ENCODE data around the gene HSPA12B.

DNA sequence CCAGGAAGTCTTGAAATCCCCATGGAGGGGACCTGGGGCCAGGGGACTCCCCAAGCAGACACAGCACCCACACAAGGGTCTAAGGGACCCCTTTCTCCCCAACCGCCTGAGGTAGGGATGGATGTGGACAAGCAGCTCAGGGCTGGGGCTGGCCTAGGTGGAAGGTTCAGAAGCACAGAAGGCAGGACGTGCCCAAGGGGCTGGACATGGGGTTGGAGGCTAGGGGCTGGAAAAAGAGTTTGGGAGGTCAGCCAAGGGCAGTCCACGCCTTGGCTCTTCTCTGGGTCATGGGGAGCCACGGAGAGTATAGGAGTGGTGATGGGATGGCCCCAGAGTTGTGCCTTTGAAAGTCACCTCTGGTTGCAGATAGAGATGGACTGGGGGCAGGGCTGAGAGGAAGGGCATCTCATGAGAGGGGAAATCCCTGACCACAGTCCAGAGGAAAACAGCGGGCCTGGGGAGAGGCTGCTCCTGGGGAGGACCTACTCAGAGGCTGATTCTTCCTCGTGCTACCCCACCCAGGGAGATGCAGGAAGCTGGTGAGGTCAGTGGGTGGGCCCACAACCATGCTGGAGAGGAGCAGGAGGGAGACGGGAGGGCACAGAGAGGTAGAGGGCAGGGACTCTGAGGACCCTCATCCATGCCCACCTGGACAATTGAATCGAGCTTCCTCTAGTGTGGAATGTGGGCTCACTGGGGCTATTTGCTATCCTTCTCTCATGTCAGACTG, 2.5 kb upstream of the HSPA12B start:
- TF ChIP-seq, protein P1, sequence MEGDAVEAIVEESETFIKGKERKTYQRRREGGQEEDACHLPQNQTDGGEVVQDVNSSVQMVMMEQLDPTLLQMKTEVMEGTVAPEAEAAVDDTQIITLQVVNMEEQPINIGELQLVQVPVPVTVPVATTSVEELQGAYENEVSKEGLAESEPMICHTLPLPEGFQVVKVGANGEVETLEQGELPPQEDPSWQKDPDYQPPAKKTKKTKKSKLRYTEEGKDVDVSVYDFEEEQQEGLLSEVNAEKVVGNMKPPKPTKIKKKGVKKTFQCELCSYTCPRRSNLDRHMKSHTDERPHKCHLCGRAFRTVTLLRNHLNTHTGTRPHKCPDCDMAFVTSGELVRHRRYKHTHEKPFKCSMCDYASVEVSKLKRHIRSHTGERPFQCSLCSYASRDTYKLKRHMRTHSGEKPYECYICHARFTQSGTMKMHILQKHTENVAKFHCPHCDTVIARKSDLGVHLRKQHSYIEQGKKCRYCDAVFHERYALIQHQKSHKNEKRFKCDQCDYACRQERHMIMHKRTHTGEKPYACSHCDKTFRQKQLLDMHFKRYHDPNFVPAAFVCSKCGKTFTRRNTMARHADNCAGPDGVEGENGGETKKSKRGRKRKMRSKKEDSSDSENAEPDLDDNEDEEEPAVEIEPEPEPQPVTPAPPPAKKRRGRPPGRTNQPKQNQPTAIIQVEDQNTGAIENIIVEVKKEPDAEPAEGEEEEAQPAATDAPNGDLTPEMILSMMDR (IDR thresholded peaks at IDR 0.05; ENCODE audit: low read length): no peak
- no peak for TF ChIP-seq EZH2 (IDR thresholded peaks at IDR 0.05; ENCODE audit: borderline replicate concordance, low read length)
